Stimulated activated CD8-positive, alpha-beta memory T cell treated with anti-CD3 and anti-CD28 coated beads, Interleukin-2, amount 100 ng/mL, for 1 hour (primary cell): Measurements from ENCODE around the gene TRMU.

ENCODE experiments used
- DNase-seq, 2 donors: peaks; one replicate each; pipeline ENCODE4 v3.0.0-alpha.2; 2020; ENCODE audit warnings: low read depth in 2 of 2

Gene TRMU

GRCh38 chr22:46369716-46370583 is 34.4 kb downstream of the TRMU start:
- DNase-seq: no peak

GRCh38 chr22:46370584-46371291 is 35.2 kb downstream of the TRMU start:
- DNase-seq: peak; percentile 18 to 41

- no peak for DNase-seq
These were observed 36.2 kb downstream of the TRMU start for GRCh38 chr22:46371623-46372226.

DNA sequence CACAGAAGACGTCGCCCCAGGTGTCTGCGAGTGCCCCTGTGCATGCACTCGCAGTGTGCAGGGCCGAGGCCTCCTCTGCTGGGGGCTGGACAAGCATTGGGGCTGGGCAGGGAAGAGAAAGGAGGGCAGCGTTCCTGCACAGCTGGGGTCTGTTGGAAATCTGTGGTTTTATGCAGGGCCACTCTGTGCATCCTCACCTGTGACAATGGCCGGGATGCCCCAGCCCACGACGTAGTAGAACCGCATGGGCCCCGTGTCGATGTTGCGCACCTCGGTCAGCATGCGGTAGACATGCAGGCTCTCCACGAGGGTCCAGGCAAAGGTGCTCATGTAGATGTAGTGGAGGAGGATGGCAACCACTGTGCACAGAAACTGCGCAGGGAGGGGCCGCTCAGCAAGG is 37.2 kb downstream of the TRMU start:
- no peak for DNase-seq

DNA sequence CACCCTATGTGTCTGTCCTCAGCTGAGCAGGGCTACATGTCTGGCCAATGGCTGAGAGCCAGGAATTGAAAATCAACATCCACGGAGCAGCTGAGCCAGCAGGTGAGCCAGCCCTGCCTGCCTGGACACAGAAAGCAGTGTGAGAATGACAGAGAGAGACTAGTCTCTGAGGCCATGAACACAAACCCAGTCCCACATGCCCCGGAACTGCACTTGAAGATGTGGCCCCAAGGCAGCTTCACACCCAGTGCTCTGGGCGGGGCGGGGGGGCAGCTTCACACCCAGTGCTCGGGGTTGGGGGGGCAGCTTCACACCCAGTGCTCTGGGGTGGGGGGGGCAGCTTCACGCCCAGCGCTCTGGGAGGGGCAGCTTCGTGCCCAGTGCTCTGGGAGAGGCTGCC is 37.6 kb downstream of the TRMU start:
- DNase-seq: peak in 1 of 2 donors; percentile 9

GRCh38 chr22:46373921-46374662 is 38.6 kb downstream of the TRMU start:
- DNase-seq: no peak

DNA sequence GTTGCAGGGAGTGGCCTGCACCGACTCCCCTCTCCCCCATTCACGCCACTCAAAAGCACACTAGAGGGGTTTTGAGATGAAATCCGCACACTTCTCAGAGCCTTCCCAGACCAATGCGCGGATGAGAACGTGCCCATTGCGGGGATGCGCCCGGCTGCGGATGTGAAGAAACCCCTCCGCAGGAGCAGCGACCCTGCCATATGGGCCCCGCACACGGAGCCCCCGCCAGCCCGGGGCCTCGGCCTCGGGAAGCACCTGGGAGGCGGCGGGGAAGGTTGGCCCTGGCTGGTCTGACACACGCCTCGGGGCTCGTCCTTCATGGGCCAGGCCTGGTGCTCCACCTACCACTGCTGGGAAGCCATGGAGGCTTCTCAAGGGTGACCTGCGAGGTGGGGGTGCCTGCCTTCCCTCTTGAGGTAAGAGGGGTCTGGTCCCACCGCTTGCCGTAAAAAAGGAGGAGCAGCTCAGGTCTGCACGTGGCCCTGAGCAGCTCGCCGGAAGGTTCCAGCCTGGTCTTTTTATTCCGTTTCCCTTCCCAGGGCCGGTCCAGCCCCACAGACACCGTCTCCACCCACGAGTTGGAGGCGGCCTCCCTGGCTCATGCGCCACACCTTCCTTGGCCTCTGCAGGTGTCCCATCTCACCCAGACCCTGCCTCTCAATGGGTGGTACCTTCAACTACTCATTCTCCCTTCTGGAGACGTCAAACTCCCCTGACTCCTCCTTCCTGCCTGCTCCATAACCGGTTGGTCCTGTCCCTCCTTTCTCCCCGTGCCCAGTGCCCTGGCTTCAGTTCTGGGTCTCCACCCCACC is 39.4 kb downstream of the TRMU start:
- DNase-seq: no peak

- no peak for DNase-seq
These were observed 40.6 kb downstream of the TRMU start for GRCh38 chr22:46376111-46376510.

DNA sequence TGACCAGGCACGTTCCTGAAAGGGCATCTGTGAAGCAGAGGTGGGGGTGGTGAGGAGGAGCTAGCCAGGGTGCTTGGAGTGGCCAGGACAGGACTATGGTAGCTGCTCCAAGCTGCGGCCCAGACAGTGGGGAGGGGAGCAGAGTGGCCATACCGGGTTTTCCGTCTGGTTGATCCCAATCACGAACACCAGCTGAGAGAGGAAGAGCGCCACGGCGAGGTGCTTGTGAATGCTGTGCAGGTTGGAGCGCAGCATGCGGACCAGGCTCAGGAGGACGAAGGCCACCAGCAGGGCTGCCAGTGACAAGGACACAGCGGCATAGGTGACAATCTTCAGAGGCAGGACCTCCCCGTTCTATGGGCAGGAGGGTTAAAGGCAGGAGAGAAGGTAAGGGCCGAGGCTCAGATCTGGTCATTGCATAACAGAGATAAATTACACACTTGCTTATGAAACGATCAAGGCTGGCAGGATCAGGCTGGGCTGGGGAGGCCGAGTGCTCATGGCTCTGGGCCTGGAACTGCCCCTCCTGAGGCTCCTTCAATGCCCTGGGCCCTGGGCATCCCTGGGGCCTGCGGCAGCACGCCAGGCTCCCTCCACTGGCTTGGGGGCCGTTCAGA is 41.5 kb downstream of the TRMU start:
- DNase-seq: no peak

DNA sequence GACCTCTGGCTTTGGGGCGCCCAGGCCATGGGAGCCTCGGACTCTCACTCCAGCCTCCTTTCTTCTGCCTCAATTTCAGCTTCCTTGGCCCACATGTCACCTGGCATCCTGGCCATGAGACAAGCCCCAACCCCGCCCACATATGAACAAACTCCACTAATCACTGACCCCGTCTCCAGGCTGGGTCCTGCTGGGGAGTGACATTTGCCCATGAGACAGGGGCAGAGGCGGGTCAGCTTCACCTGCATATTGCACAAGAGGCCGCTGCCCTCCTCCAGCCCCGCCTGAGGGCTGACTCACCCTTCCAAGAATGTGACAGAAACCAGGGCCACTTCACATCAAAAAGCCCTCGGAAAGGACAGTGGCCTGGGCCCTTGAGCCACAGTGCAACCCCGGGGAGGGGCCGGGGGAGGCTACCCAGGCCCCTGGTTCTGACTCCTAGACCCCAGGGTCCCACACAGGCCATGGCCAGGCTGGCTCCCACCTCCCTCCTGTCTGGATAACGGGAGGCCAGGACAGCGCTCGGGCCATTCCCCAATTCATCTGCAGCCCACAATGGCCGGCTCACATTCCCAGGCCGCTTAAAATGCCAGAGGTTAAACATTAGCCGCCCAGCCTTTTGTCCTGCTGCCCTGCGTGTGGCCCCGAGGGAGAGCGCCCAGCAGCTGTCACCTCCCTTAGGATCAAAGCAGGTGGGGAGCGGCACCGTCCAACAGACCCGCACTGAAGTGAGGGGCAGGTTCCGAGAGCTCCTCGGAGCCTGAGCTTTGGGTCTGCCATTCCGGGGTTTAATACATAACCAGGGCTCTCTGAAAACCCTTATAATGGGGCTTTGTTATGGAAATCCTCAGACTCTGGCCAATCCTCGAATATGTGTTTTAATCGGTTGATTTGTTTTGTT is 42.3 kb downstream of the TRMU start:
- no peak for DNase-seq

GRCh38 chr22:46378426-46379065 is 43.0 kb downstream of the TRMU start:
- no peak for DNase-seq

DNA sequence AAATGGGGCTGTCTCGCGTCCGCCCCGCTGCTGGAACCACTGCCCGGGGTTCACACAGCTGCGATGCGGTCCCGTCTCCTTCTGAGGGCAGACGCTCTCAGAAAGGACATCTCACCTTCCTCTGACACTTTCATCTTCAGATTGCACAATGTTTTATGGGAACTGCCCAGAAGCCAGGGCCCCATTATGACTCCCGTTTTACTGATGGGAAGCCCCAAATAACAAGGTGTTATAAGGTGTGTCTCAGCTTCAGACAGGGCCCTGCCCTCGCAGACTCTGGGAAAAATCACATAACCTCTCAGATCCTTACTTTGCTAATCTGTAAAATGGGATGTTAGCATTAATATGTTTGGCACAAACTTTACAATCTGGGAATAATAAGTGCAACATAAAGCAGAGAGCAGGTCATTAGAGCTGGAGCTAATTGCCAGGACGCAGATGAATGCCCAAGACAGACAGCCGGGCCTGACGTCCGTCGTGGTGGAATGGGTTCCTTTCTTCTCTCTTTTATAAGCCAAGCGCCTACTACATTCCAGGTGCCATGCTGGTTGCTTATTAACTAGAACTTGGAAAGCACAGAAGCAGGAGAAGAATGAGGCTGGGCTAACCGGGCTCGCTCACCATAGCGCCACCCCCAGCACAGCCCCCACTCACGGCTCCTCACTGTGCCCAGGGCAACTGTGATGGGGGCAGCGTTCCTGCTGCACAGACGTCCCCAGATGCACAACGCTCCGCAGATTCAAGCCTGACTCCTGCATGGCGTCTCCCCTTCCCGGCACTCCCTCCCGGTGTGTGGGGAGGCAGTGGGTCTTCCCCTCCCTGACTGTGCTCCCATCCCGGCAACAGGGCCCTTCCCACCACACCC is 43.8 kb downstream of the TRMU start:
- DNase-seq: no peak

GRCh38 chr22:46380069-46380468 is 44.6 kb downstream of the TRMU start:
- DNase-seq: no peak

DNA sequence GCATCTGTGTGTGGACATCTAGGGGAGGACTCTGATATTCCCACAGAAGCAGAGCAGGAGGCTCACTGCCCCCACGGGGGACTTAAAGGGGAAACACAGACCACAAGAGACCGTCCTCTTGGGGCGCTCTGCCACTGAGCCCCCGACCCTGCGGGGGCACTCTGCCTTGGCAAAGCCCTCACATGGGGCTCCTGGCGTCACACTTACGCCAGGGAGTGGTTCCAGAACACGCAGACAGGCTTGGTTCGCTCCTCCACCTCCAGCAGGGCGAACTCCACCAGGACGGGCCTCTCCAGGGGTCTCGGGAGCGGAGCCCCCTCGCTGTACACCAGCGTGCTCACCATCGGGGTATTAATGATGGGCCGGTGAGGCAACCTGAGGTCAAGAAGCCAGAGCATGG is 45.1 kb downstream of the TRMU start:
- DNase-seq: no peak

DNA sequence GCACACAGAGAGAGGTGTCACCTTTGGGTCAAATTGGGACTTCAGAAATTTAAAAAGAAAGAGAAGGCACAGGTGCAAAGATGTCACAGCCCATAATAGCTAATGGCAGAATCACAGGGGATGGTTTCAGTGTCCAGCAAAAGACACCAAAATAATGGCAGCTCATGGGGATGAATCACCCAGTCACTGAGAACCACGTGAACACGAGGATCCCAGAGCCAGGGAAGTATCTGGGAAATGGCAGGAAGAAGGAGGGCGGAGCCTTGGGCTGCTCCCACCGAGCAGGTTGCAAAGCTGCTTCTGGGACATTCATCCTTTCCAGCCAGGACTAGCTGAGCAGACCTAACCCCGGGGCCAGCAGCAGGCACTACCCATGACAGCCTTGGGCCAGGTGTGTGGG is 45.6 kb downstream of the TRMU start:
- no peak for DNase-seq

DNA sequence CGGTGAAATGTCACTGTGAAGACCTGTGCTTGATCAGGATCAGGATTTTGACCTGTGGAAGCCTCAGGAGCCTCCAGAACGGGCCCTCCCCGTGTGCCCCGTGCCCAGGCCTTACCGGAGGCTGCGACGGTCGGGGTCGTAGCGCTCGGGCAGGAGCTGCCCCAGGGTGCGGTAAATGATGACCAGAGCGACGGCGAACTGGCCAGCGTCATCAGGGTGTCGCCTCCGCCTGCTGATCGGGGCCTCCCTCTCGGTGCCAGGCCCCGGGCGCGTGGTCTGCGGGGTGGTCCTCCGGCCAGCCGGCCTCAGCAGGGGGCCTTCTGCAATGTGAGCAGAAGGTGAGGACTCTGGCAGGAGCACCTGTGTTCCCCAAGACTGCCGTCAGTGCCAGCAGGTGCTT is 46.2 kb downstream of the TRMU start:
- DNase-seq: no peak

DNA sequence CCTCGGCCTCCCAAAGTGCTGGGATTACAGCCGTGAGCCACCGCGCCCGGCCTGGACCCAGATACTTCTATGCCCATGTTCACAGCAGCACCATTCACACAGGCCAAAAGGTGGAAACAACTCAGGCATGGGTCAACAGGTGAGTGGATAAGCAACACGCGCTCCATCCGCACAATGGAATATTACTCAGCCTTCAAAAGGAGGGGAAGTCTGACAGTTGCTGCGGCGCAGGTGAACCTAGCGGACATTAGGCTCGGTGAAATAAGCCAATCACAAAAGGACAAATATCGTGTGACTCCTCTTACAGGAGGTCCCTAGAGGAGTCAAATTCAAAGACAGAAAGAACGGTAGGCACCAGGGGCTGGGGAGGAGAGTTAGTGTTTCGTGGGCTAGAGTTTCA is 47.0 kb downstream of the TRMU start:
- DNase-seq: no peak

- no peak for DNase-seq
These were observed 50.8 kb downstream of the TRMU start for GRCh38 chr22:46386312-46386711.
